ENCODE data around the gene RILP.

DNA sequence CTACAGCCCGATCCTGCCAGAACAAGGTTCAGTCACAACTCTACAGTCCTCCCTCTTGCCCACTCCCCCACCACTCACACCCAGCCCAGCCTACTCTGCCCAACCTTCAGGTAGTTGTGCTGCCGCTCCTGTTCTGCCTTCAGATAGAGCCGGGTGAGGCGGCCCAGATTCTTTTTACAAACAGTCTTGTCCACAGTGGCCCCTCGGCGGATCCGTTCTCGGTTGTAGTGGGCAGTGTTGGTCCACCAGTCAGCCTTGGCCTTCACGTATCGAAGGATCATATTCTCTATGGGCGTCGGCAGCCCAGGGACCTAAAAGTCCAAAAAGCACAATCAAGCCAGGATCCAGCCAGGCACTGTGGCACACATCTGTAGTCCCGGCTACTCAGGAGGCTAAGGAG is 26.7 kb upstream of the RILP start:
- TF ChIP-seq POLR2AphosphoS5 (IDR thresholded peaks at IDR 0.05) (no peak), POLR2A (IDR thresholded peaks at IDR 0.05) (no peak)
- TF ChIP-seq, protein P1, sequence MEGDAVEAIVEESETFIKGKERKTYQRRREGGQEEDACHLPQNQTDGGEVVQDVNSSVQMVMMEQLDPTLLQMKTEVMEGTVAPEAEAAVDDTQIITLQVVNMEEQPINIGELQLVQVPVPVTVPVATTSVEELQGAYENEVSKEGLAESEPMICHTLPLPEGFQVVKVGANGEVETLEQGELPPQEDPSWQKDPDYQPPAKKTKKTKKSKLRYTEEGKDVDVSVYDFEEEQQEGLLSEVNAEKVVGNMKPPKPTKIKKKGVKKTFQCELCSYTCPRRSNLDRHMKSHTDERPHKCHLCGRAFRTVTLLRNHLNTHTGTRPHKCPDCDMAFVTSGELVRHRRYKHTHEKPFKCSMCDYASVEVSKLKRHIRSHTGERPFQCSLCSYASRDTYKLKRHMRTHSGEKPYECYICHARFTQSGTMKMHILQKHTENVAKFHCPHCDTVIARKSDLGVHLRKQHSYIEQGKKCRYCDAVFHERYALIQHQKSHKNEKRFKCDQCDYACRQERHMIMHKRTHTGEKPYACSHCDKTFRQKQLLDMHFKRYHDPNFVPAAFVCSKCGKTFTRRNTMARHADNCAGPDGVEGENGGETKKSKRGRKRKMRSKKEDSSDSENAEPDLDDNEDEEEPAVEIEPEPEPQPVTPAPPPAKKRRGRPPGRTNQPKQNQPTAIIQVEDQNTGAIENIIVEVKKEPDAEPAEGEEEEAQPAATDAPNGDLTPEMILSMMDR (IDR thresholded peaks at IDR 0.05), result no peak
